C1 segment of cervical spinal cord (tissue), 14 donors: ENCODE results near the gene RUVBL1.

Source experiments
- DNase-seq, 14 donors: peaks; one replicate each; lab custom pipeline; 2025; lab: John Stamatoyannopoulos, UW

RUVBL1 gene

DNA sequence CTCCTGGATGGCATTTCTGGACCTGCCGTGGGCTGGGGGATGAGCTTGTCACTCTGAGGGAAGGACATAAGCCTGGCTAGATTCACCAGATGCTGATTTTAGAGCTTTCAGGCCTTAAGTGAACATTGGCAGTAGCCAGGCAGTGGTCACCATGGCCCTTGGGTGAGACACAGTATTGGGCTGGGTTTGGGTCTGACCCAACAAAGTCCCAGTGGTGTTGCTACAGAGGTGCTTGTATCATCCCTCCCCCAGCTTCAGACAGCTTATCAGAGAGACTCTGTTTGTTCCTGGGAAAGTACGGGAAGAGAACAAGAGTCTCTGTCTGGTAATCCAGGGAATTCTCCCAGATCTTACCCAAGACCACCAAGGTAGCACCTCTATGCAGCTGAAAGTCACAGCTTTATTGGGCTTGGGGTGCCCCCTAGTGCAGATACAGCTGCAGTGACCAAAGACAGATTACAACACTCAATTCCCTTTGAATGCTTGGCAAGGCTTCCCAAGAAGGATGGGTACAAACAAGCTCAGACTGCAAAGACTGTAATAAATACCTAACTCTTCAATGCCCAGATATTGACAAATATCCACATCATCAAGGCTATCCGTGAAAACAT lies 9.8 kb upstream of the RUVBL1 start:
- DNase-seq = peak in 1 of 14 donors; percentile 21

DNA sequence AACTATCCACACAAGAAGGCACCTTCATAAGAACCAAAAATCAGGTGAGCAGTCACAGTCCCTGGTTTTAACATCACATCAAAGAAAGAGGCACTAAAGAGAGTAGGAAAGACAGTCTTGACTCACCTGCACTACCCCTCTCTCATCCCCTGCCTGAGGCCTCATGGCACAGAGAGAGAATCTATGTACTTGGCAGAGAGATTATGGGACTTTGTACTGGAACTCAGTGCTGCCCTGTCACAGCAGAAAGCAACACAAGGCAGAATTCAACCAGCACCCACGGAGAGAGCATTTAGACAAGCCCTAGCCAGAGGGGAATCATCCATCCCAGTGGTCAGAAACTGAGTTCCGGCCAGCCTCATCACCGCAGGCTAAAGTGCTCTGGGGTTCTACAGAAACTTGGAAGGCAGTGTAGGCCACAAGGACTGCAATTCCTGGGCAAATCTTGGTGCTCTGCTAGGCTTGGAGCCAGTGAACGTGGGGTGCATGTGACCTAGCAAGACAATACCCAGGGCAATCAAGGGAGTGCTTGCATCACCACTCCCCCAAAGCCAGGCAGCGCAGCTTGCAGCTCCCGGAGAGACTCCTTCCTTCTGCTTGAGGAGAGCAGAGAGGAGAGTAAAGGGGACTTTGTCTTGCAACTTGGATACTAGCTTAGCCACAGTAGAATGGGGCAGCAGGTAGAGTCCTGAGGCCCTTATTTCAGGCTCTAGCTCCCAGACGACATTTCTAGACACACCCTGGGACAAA lies 8.5 kb upstream of the RUVBL1 start:
- DNase-seq = no peak

DNA sequence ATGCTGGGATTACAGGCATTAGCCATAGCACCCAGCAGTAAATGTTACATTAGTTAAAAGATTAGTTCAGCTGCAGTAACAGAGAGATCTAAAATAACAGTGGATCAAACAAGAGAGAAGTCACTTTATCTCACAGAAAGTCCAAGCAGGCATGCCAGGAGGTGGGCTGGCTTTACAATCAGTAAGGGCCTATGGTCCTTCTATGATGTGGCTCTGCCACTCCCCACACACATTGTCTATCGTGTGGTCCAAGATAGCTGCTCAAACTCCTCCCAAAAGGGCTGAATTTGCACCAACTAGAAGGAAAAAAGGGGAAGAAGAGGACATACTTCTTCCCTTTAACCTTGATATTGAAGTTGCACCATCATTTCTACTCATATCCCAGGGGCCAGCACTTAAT lies 4.6 kb upstream of the RUVBL1 start:
- DNase-seq = no peak

DNA sequence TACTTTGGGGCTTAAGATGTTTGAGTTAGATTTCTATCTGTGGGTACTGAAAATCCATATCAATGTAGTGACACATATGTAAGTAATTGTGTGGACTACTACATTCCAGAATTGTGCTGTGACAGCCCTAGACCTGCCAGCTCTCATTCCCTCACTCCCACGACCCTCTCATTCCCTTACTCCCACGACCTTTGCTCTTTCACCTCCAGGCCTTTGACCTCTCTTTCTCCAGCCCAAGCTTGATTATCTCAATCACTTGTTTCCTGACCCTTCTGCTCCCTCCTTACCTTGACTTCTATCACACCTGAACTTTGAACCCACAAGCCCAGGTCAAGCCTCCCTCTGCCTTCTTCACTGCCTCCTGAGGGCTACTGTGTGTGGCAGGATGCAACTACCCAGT lies 3.6 kb upstream of the RUVBL1 start:
- no peak for DNase-seq

DNA sequence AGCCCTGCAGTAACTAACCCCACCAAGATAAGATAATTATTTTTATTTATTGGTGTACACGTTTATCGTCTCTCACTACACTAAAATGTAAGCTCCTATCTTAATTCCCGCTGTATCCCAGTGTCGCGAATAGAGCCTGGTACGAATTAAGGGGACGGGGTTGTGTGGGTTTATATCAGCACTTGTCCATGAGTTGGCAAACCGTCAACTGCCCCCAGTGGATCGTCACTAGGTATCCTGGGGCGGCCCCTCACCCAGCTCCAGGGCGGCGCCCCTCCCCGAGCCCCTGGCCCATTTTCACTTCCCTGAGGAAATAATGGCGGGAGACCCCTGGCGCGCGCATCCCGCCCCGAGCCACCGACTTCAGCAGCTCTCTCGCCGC lies 465 bp downstream of the RUVBL1 start:
- no peak for DNase-seq

DNA sequence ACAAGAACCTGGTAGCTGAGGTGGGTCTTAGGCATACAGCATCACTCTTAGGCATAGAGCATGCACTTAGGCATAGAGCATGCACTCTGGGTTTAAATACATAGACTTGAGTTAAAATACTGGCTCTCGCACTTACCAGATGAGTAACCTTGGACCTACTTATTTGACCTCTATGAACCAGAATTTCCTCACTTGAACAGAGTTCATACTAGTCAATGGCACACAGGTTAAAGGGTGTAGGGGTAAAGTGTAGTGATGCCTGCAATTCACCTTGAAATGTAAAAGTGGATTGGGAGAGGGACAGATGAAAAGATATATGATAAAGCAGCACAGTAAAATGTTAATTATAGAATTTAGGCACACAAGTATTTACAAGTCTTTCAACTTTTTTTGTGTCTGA lies 1.6 kb downstream of the RUVBL1 start:
- DNase-seq = no peak

DNA sequence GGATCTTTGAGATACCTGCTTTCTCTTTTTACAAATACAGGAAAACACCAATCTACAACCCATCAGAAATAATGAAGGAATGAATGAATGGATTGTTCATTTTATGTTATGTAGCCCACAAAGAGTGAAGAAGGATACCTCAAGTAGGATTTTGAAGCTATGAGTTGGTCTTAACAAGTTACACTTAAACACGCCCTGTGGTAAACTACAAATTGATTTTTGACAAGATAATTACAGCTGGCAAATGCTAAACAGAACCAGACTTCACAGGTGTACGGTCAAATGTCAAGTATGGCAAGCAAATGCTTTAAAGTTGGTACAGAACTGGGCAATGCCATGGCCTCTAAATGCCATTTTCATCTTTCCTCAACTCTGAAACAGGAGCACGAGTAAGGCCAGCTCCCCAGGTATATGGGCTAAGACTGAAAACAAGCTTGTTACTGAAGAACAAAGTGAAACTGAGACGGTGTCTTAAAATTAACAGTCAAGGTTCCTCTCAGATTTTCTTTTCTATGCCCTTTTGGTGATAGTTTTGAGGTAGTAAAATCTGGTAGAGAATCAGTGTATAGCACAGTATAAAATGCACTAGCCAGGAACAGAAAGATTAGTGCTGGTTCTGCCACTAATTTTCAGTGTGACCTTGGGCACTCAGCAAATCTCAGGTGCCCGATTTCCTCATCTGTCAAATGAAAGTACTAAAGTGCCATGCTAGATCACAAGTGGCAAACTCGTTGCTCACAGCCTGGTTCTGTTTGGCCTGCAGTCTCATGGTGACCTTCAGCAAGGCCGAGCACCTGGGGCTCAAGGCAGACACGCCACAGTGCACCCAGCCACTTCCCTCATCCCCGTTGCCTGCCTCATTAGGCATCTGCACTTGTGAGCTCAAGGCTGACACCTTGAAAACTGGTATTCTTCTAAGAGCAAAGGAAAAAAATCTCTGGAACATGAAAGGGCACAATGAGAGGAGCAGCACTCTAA lies 9.5 kb downstream of the RUVBL1 start:
- no peak for DNase-seq

DNA sequence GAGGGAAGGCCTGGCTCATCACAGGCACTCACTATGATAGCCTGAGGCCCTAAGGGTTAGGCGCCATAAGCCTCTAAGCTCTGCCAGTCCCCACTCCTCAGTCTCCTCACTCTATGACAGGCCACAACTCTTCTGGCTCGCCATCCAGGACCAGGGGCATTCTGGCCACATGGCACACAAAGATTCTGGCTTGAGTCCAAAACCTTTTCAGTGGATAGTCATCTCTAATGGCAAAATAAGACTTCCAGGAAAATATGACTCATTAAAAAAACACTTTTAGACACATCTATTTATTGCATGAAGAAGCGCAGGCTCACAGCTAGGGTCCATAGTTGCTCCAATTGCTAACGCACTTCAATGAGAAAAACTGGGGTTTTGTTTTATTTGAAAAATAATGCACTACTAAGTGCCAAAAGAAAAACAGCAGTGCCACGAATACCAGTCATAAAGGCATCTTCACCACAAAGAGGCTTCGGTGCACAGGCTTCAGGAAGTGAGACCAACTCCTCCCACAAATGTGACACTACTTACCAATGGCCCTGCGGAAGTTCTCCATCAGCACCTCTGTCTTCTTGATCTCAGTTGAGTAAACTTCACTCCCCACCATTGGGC lies 11.1 kb downstream of the RUVBL1 start:
- DNase-seq = no peak

DNA sequence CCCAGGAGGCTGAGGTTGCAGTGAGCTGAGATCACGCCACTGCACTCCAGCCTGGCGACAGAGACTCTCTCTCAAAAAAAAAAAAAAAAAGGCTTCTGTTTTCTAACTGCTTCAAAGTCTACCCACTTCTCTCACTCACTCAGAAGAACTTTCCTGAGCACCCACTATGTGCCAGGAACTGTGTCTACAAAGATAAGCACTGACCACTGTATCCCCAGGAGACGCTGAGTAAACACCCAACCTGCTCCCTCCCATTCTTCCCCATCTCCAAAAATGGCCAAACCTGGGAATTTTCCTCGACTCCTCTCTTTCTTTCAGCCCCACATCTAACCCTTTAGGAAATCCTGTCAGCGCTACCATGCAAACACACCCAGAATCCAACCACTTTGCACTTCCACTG lies 12.5 kb downstream of the RUVBL1 start:
- no peak for DNase-seq

DNA sequence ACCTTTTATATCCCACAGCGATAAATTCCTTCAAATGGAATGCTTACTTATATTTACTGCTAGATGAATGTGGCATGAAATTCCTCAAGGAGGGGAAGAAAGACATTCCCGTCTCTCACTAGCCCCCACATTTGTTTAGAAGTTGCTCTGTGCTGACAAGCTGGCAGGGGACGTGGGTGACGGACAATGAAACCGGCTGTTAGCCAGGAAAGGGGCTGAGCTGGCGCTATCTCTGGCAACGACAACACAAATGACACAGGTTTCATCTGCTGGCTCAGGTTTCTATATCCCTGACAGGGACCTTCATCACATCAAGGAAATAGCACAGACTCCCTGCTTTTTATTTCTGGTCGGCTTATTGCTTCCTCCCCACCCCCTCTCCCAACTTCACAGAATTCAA lies 15.8 kb downstream of the RUVBL1 start:
- DNase-seq = no peak

DNA sequence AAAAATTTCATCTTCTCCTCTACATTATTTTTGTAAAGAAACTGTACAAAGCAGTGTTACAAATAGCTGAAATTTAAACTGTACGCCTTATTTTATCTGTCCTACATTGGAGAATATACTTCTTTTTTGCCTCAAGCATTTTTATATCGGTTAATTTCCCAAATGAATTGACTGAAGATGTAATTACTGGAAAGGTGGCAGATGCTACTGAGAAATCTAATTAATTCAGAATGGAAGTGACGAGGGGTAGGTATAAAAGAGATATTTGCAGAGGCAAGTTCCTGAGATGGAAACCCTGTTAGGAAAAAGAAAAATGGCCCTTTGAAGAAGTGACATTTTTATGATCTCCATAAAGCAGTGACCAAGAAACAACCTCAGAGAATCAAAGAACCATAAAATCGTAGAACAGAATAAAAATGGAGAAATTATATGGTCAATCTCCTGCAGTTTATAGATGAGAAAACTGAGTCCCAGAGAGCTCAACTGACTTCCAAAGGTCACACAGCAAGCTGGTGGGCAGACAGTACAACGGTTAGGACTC lies 20.4 kb downstream of the RUVBL1 start:
- no peak for DNase-seq

DNA sequence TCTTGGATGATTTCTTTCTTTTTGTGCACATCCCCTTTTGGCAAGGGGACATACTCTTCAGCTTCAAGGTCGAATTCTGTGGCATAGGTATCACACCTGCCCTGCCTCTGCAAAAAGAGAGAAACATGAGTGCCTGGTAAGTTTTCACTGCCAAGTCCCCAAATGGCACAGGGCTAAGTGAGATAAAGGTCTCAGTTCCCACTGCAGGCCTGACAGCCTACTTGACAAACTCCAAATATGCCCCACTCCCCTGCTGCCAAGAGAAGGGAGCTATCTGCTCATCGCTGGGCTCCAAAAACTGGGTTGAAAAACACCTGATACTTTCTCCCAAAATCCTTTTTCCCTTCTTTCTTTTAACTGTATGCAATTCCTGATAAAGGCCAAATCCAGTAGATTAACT lies 23.0 kb downstream of the RUVBL1 start:
- DNase-seq = no peak

DNA sequence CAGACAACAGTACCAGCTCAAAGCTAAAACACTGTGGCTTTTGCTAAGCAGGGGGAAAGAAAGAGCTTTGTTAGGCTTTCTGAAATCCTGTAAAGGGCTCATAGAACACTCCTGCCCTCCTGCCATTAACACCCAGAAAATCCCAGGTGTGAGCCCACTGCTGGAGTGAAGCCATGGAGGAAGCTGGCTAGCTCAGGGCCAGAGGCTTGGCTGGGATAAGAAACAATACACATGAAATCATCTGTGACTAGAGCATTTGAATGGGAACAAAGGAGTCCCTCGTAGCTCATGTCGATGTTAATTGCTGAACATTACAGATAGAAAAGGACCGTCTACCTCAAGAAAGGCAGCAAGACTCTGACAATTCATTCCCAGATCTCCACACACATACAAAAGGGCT lies 23.5 kb downstream of the RUVBL1 start:
- peak in 4 of 14 donors; percentile 9 to 32 (median 18) for DNase-seq

DNA sequence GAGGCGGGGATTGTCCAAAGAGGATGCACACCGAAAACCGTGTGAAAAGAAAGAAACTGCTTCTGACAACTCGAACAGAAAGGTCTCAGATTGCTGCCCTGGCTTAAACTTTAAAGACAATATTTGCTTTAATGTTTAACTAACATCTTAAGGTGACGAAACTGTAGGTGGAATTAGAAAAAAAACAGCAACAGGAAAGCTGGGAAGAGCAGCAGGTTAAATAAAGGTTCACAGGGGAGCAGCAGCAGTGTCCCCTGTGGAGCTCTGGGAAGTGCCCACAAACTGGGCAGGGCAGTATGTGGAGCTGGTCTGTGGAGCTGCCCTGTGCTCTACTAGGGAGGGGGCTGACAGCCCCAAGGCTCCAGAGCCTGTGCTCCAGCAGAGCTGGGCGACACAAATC lies 25.4 kb downstream of the RUVBL1 start:
- no peak for DNase-seq

DNA sequence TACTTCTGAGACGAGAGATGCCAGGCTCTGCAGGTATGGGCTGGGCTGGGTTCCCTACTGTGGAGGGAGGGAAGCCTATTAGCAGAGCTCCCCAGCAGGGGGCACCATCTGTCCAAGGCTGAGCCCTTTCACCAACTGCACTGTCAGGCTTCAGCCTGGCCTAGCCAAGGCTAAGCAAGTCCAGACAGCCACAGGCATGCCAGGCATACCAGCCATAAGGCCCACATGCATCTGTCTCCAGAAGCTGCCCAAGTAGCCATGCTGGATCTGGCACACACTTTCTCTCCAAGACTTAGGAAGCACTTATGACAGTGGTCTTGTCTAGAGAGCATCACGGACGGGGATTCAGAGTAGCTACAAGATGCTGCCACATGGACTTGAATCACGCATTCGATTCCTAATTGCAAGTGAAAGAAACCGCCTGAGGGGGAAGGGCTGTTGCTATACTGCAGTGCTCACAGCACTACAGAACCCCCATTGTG lies 28.3 kb downstream of the RUVBL1 start:
- peak in 13 of 14 donors; percentile 16 to 83 (median 62) for DNase-seq

DNA sequence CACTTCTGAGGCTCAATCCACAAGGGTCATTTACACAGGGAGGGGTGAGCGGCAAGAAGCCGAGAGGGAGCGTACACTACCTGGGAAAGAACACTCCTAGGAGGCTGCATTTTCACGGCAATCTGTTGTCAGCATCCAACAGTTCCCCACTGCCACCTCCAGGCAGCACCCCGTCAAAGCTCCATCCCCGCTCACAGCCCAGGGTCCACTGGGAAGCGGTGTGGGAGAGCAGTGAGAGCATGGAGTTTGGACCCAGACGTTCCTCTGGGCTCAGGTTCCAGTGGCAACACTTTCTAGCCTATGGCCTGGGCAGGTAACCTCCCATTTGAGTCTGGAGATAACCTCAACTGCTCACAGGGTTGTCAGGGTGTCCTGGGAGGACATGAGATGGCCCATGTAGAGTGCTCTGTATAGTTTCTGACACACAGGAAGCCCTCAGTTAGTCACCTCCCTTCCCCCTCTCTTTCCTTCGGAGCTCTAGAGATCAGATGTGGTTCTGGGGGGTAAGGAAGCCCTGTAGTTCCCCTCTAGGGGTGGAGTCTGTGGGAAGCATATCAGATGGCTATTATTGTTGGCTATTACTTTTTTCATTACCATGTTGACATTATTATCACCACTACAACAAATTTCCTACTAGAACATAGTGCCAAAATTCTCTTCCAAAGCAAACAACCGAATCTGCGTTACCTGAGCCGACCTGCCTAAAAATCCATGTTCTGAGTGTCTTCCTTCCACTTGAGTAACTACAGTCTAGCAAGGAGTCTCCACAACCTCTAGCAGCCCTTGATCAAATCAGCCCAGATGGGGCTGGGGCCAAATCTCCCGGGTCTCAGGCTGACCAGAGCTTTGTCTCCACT lies 29.1 kb downstream of the RUVBL1 start:
- DNase-seq = no peak

DNA sequence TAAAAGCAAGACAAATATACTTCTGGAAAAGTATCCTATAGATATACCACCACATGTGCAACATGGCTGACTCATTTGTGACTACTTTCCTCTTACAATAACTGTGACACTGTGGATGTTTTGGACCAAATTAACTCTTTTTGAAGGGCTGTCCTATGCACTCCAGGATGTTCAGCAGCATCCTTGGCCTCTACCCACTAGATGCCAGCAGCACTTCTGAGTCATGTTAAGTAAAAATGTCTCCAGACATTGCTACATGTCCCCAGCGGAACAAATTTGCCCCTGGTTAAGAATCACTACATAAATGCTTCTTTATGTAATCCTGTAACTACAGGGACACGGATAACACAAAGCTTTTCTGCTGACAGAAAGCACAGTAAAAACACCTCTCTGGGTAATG lies 32.0 kb downstream of the RUVBL1 start:
- no peak for DNase-seq

DNA sequence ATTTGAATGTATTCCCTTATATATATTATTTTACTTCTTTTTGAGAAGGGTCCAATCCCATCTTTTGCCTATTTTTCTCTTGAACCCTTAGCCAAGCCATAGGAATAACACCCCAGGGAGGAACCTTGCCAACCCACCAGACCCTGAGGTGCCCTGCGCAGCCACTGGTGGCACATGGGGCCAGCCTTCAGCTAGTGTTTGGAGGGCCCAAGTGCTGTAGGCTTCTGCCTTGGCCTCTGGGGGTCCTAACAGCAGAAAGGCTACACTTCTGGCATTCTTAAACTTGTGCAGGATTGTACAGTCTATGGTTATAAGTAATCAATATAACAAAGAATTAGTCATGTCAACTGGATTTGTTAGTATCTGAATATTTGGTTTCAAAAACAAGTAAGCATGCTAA lies 34.5 kb downstream of the RUVBL1 start:
- DNase-seq = no peak

DNA sequence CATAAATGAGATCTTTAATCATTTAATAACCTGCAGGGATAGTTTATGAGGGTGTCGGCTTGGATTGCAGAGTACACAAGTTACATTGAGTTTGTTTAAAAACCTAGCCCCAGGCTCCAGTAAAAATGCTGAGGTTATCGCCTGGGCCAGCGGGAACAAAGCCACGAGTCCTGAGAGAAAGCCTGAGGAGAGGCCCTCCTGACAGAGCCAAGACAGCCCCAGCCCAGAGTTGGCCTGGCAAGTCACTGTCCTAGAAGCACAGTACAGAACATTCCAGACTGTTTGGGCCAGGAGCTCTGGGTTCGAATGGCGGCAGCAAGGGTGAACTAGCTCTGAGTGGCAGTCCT lies 39.0 kb downstream of the RUVBL1 start:
- DNase-seq = no peak

DNA sequence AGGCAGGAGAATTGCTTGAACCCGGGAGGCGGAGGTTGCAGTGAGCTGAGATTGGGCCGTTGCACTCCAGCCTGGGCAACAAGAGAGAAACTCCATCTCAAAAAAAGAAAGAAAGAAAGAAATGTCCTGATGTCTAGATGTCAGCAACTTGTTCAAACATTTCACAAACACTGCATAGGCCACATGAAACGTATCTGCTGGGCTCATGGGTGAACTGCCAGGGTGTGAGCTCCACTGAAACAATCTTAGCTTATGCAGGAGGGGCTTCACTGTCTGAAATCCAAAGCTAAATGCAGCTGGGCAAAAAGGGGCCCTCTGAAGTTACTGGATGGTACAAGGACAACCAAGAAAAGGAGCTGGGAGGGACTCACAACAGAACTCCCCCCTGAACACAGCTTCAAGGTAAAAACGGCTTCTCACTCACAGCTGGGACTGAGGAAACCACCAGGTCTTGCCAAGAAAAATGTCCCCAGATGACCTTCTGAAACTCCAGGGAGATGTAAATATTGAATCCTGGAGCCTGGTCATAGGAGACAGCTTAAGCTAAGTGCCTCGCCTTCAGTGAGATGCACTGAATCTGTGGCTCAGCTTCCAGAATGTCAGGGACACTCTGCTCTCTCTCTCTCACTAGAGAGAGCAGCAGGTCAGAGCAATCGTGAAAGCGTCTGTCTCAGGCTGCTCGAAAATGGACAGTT lies 39.5 kb downstream of the RUVBL1 start:
- no peak for DNase-seq
